Measurements from ENCODE around the gene PI4K2A. TPM values are rescaled to one million over a fixed set of nuclear protein-coding genes. Genes with fewer than 3 reads are reported as not detected.
A peak's percentile ranks its signal among the peaks of the same experiment; 100 is the strongest.

PI4K2A gene
- total and polyA plus RNA-seq, 2 of the 13 experiments (the other 11 are each of a cell fraction or from before 2014, with no cell fraction given): 10.9 to 14.3 TPM

DNA sequence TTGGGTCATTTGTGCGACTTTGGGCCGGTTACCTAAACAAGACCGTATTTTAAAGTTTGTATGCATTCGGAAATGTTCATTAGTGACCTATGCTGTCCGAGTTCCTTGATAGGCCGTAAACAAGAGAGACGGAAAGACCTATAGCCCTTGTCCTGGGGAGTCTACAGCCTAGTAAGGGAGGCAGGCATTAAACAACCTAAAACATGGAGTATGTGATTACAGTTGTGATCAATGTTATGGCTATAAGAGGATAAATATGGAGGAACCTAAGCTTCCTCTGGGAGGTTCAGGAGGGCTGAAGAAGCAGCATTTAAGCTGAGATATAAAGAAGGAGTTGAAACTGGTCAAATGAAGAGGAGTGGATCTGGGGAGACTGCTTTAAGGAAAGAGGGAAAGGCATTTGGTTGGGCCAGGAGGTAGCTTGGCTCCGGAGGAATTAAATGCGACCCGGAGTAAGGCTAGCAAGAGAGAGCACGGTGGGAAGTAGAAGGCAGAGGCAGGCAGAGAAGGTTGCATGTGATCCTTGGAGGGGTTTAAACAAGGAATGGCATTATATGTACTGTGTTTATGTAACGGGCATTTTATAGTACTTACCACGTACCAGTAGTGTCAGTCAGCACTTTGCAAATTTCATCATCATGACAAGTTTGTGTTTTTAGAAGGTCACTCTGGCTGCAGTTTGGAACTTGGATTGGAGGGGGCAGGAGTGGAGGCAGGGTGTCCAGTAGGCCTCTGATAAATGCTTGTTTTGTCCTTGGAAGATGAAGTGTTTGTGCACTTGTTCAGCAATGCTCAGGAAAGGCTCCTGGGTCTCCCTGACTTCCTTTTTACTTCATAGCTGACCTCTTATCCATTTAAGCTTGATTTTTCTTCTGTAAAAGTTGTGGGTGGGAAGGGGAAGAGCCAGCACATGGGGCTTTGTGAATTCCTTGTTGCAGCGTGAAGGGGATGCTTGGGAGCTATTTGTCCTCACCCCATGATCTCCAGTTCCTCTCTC, 47.6 kb downstream of the PI4K2A start (continued):
- TF ChIP-seq, protein P1, sequence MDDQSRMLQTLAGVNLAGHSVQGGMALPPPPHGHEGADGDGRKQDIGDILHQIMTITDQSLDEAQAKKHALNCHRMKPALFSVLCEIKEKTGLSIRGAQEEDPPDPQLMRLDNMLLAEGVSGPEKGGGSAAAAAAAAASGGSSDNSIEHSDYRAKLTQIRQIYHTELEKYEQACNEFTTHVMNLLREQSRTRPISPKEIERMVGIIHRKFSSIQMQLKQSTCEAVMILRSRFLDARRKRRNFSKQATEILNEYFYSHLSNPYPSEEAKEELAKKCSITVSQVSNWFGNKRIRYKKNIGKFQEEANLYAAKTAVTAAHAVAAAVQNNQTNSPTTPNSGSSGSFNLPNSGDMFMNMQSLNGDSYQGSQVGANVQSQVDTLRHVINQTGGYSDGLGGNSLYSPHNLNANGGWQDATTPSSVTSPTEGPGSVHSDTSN (CRISPR knock-in tag; IDR thresholded peaks at IDR 0.05; ENCODE audit: borderline replicate concordance): no peak
- TF ChIP-seq XBP1 (CRISPR knock-in tag; IDR thresholded peaks at IDR 0.05) (no peak; the same call in 1 of the 2 replicates), KLF16 (CRISPR knock-in tag; IDR thresholded peaks at IDR 0.05) (no peak), PRMT3 (CRISPR knock-in tag; IDR thresholded peaks at IDR 0.05; ENCODE audit: borderline replicate concordance, low read depth) (no peak), MEIS1 (CRISPR knock-in tag; IDR thresholded peaks at IDR 0.05; ENCODE audit: borderline replicate concordance) (no peak), TBP (CRISPR knock-in tag; IDR thresholded peaks at IDR 0.05) (peak; percentile 10; the same call in 1 of the 2 replicates), ZMAT3 (CRISPR knock-in tag; conservative IDR thresholded peaks at IDR 0.05) (no peak), NFKB2 (CRISPR knock-in tag; IDR thresholded peaks at IDR 0.05; ENCODE audit: borderline replicate concordance) (no peak), ZNF614 (CRISPR knock-in tag; IDR thresholded peaks at IDR 0.05; ENCODE audit: borderline replicate concordance) (0 out of 2 replicates have a peak, but pooled peaks have one; percentile 5), ZNF879 (CRISPR knock-in tag; IDR thresholded peaks at IDR 0.05) (no peak), ZNF33A (CRISPR knock-in tag; IDR thresholded peaks at IDR 0.05; ENCODE audit: borderline replicate concordance) (no peak), ZNF430 (CRISPR knock-in tag; IDR thresholded peaks at IDR 0.05) (no peak), ZNF224 (CRISPR knock-in tag; IDR thresholded peaks at IDR 0.05) (no peak), ZNF780A (CRISPR knock-in tag; IDR thresholded peaks at IDR 0.05) (no peak), SP4 (CRISPR knock-in tag; IDR thresholded peaks at IDR 0.05) (no peak), ZNF552 (CRISPR knock-in tag; IDR thresholded peaks at IDR 0.05; ENCODE audit: borderline replicate concordance) (0 out of 2 replicates have a peak, but pooled peaks have one; percentile 15), PRPF4 (IDR thresholded peaks at IDR 0.05; ENCODE audit: low read depth, low read length, poor library complexity, severe bottlenecking) (no peak), PITX1 (CRISPR knock-in tag; IDR thresholded peaks at IDR 0.05) (no peak), MAFK (conservative IDR thresholded peaks at IDR 0.05 in 1 of 2, IDR thresholded peaks at IDR 0.05 in 1 of 2; ENCODE audit: low read length in 2 of 2) (peak; percentile 51 to 60; a peak in 3 of 4 replicates)
- TF ChIP-seq, protein P2, sequence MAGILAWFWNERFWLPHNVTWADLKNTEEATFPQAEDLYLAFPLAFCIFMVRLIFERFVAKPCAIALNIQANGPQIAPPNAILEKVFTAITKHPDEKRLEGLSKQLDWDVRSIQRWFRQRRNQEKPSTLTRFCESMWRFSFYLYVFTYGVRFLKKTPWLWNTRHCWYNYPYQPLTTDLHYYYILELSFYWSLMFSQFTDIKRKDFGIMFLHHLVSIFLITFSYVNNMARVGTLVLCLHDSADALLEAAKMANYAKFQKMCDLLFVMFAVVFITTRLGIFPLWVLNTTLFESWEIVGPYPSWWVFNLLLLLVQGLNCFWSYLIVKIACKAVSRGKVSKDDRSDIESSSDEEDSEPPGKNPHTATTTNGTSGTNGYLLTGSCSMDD (CRISPR knock-in tag; IDR thresholded peaks at IDR 0.05): no peak
- TF ChIP-seq, protein P3, sequence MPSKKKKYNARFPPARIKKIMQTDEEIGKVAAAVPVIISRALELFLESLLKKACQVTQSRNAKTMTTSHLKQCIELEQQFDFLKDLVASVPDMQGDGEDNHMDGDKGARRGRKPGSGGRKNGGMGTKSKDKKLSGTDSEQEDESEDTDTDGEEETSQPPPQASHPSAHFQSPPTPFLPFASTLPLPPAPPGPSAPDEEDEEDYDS (CRISPR knock-in tag; IDR thresholded peaks at IDR 0.05): no peak
- TF ChIP-seq, protein P4, sequence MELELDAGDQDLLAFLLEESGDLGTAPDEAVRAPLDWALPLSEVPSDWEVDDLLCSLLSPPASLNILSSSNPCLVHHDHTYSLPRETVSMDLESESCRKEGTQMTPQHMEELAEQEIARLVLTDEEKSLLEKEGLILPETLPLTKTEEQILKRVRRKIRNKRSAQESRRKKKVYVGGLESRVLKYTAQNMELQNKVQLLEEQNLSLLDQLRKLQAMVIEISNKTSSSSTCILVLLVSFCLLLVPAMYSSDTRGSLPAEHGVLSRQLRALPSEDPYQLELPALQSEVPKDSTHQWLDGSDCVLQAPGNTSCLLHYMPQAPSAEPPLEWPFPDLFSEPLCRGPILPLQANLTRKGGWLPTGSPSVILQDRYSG (CRISPR knock-in tag; IDR thresholded peaks at IDR 0.05): peak; percentile 13; the same call in 1 of the 2 replicates
